Measurements from ENCODE around the gene FRS3.

The FRS3 gene, protein sequence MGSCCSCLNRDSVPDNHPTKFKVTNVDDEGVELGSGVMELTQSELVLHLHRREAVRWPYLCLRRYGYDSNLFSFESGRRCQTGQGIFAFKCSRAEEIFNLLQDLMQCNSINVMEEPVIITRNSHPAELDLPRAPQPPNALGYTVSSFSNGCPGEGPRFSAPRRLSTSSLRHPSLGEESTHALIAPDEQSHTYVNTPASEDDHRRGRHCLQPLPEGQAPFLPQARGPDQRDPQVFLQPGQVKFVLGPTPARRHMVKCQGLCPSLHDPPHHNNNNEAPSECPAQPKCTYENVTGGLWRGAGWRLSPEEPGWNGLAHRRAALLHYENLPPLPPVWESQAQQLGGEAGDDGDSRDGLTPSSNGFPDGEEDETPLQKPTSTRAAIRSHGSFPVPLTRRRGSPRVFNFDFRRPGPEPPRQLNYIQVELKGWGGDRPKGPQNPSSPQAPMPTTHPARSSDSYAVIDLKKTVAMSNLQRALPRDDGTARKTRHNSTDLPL

GRCh38 chr6:41779788-41780550 is at the start of gene FRS3:
Gene FRS3 (minus strand): TSS chr6:41779900. CDS start chr6:41776987, 2,913 bp downstream.
- peaks cover 55 to 65% of the 10 kb centered on the region in 2 experiments for H3K4me1 ChIP-seq (ENCODE audit: control insufficient read depth in 1 of 2, insufficient read depth in 1 of 2, low read depth in 1 of 2, low read length in 1 of 2)
- H3K9me3 ChIP-seq, result no peaks in the 10 kb centered on the region
- H3K27ac ChIP-seq, result peak within 1 kb of the TSS; percentile 63

GRCh38 chr6:41826343-41827022 is 46.8 kb upstream of the FRS3 start:
- Histone ChIP-seq H3K4me3 (ENCODE audit: low read depth in 1 of 2, low read length in 1 of 2) (no peak overlapping the region), H3K27ac (no peak overlapping the region), H3K4me1 (ENCODE audit: control insufficient read depth in 1 of 2, insufficient read depth in 1 of 2, low read depth in 1 of 2, low read length in 1 of 2) (no peaks in the 10 kb centered on the region), H3K27me3 (no peaks in the 10 kb centered on the region), H3K36me3 (no peaks in the 10 kb centered on the region), H3K9me3 (no peaks in the 10 kb centered on the region)
- TF ChIP-seq, protein P1, sequence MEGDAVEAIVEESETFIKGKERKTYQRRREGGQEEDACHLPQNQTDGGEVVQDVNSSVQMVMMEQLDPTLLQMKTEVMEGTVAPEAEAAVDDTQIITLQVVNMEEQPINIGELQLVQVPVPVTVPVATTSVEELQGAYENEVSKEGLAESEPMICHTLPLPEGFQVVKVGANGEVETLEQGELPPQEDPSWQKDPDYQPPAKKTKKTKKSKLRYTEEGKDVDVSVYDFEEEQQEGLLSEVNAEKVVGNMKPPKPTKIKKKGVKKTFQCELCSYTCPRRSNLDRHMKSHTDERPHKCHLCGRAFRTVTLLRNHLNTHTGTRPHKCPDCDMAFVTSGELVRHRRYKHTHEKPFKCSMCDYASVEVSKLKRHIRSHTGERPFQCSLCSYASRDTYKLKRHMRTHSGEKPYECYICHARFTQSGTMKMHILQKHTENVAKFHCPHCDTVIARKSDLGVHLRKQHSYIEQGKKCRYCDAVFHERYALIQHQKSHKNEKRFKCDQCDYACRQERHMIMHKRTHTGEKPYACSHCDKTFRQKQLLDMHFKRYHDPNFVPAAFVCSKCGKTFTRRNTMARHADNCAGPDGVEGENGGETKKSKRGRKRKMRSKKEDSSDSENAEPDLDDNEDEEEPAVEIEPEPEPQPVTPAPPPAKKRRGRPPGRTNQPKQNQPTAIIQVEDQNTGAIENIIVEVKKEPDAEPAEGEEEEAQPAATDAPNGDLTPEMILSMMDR (IDR thresholded peaks at IDR 0.05), result no peak

More at GRCh38 chr6:41779788-41780550, at the start of gene FRS3:
- Histone ChIP-seq H3K27me3 (no peaks in the 10 kb centered on the region), H3K36me3 (peaks cover 6% of the 10 kb centered on the region), H3K4me3 (ENCODE audit: low read depth in 1 of 2, low read length in 1 of 2) (peak within 1 kb of the TSS; percentile 80 to 81)
- TF ChIP-seq, protein P1 (IDR thresholded peaks at IDR 0.05), result peak; percentile 99

- TF ChIP-seq, protein P1 (IDR thresholded peaks at IDR 0.05), result no peak
- H3K9me3 ChIP-seq, result no peaks in the 10 kb centered on the region
- no peaks in the 10 kb centered on the region for H3K27me3 ChIP-seq
- H3K27ac ChIP-seq, result no peak overlapping the region
- no peak overlapping the region for H3K4me3 ChIP-seq (ENCODE audit: low read depth in 1 of 2, low read length in 1 of 2)
- H3K4me1 ChIP-seq (ENCODE audit: control insufficient read depth in 1 of 2, insufficient read depth in 1 of 2, low read depth in 1 of 2, low read length in 1 of 2), result peaks cover 0 to 5% of the 10 kb centered on the region in 2 experiments
- H3K36me3 ChIP-seq, result no peaks in the 10 kb centered on the region
Observed at GRCh38 chr6:41824571-41825569, 45.2 kb upstream of the FRS3 start.

- Histone ChIP-seq H3K9me3 (no peaks in the 10 kb centered on the region), H3K27ac (no peak overlapping the region), H3K27me3 (no peaks in the 10 kb centered on the region), H3K36me3 (no peaks in the 10 kb centered on the region), H3K4me3 (ENCODE audit: low read depth in 1 of 2, low read length in 1 of 2) (no peak overlapping the region), H3K4me1 (ENCODE audit: control insufficient read depth in 1 of 2, insufficient read depth in 1 of 2, low read depth in 1 of 2, low read length in 1 of 2) (peaks cover 8 to 17% of the 10 kb centered on the region in 2 experiments)
- TF ChIP-seq, protein P1 (IDR thresholded peaks at IDR 0.05), result no peak
Observed at GRCh38 chr6:41823178-41823577, 43.5 kb upstream of the FRS3 start.

All from neutrophil (primary cell).